Iris pigment epithelial cell (primary cell): ENCODE results near the gene DOCK10.
A peak's percentile ranks its signal among the peaks of the same experiment; 100 is the strongest.

Experiments used
- DNase-seq: peaks from one replicate; pipeline ENCODE4 v3.0.0-alpha.2; 2011; ENCODE audit warnings: low read depth

DOCK10 gene

GRCh38 chr2:224776795-224777558, 265.3 kb downstream of the DOCK10 start:
- DNase-seq: no peak

- DNase-seq: no peak
Measured at GRCh38 chr2:224775647-224776046, 266.6 kb downstream of the DOCK10 start.

DNA sequence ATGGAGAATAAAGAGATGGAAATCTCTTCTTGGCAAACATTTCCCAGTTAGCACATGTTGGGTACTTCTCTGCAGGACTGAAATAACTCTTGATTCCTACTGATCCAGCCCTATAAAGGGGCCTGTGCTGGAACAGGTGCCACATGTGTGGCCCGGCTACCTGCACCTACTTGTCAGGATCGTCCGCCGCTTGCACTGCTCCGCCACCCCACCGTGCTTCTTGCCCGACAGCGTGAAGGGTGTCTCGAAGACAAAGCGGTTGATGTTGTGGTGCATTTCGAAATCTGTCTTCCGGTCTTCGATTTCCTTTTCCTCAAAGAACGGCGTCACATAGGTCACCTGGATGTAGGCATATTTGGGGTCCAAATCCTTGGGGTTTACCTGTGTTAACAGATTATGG, 267.5 kb downstream of the DOCK10 start:
- DNase-seq: no peak

DNA sequence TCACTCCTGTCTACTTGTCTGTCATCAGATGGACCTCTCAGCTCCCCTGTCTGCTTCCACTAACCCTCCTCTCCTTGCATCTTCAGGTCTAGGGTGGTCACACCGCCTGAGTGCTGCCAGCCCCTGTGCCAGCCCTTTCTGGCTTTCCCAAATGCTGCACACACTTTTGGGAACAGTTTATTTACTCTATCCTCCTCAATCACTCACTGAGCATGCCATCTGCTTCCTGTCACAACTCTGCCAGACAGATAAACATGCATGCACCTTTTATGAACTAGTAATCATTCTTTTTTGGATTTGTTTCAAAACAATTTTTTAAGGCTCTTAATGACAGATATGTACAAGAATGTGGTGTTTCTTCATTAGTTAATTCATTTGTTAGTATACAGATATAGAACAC, 269.8 kb downstream of the DOCK10 start:
- no peak for DNase-seq

DNA sequence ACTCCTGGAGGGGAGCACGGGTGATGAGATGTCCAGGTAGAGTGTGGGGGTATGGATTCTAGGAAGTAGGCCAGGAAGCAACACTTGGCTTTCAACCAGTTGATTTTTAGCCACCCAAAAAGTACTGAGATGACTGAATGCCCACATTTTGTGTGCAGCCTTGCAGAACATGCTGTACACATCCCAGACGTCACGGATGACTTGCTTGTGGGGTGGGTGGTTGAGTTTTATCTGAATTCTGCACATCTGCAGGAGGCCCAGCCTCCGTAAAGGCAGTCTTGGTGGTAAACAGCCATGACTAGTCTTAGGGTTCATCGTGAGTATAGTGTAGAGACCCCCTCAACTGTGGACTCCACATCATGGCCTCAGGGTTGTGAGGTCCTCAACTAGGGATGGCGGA, 272.8 kb downstream of the DOCK10 start:
- no peak for DNase-seq

- no peak for DNase-seq
Measured at GRCh38 chr2:224764565-224765236, 277.6 kb downstream of the DOCK10 start.

DNA sequence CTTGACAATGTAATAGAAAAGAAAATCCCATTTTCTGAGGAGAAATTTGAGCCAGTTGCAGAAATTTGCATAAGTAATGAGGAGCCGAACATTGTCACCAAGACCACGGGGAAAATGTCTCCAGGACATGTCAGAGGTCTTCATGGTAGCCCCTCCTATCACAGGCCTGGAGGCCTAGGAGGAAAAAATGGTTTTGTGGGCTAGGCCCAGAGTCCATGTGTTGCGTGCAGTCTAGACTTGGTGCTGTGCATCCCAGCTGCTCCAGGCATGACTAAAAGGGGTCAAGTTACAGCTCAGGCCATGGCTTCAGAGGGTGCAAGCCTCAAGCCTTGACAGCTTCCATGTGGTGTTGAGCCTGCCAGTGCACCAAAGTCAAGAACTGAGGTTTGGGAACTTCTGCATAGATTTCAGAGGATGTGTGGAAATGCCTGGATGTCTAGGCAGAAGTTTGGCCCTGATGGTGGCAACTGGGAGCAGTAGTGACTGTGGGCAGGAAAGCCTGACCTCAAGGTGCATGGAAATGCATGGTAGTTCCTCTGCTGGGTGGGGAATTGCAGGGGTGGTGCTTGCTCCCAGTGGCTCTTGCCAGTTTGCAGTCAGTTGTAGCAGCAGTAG, 284.2 kb downstream of the DOCK10 start:
- no peak for DNase-seq

DNA sequence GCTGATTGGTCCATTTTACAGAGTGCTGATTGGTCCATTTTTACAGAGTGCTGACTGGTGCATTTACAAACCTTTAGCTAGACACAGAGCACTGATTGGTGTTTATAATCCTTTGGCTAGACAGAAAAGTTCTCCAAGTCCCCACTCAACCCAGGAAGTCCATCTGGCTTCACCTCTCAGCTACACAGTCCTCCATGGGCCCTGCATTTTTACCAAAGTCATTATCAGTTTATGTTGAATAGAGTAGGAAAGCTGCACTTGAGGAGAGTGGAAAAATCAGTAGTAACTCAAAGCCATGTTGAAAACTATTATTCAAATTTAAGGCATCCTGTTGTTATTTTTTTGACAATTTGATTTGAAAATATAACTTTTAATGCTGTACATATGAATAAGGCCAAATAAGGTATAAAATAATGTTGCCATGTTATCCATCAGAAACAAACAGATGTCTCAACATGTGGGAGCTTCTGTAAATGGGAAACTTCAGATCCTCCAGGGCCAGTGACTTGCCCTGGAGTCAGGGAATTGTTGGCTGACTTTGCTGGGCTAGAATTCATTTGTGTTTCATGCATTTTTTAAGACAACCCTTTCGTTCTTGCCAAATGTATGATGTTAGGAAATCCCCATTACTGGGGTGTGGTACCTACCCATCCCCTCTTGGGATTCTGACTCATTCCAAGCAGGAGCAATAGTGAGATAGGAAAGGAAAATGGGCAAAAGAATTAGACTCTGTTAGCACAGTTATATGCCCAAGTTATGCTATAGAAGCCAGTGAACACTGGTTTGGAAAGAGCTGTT, 288.3 kb downstream of the DOCK10 start:
- DNase-seq: peak; percentile 10

DNA sequence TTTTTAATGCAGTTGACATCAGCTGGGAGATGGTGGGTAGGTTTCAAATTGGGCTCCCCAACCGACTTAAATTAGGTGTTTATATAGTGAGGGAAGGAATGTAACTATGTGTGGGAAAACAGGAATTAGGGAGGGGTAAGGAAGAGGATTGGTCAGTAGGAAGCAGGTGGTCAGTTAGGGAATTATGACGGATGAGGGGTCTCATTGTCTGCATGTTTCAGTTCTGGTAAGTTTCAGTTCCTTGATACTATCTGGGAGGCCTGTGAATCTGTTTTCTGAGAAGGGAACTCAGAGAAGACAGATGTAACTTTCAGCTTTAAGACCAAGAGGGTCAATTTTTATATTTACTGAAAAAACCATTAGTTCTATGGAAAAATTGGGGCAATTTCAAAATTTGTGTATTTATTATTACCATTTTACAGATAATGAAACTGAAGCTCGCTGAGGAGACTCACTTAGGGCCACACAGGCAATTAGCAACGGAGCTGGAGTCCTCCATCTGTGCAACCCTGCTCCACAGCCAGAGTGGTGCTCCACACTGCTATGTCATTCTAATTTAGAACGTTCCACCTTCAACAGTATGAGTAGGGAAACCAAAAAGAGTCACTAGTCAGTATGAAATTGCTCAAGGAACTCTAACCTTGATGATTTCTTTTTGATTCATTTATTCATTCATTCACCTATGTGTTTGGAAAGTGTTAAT, 290.1 kb downstream of the DOCK10 start:
- no peak for DNase-seq

GRCh38 chr2:224749136-224749535, 293.1 kb downstream of the DOCK10 start:
- no peak for DNase-seq

GRCh38 chr2:224747765-224748164, 294.5 kb downstream of the DOCK10 start:
- no peak for DNase-seq

DNA sequence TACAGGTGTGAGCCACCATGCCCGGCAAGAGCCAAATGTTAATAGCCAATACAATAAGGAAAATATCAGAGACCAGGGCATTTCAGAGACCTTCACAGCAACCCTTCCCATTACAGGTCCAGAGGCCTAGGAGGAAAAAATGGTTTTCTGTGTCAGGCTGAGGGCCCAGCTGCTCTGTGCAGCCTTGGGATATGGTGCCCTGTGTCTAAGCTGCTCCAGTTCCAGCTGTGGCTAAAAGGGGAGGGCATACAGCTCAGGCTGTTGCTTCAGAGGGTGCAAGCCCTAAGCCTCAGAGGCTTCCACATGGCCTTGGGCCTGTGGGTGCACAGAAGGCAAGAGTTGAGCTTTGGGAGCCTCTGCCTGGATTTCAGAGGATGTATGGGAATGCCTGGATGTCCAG, 306.0 kb downstream of the DOCK10 start:
- no peak for DNase-seq

DNA sequence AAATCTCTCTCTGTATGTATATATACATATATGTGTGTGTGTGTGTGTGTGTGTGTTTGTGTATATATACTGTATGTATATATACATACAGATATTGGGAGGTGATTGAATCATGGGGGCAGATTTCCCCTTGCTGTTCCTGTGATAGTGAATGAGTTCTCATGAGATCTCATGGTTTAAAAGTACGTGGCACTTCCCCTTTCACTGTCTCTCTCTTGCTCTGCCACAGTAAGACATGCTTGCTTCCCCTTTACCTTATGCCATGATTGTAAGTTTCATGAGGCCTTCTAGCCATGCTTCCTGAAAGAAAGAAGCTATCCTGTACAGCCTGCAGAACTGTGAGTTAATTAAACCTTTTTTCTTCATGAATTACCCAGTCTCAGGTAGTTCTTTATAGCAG, 307.3 kb downstream of the DOCK10 start:
- DNase-seq: no peak

DNA sequence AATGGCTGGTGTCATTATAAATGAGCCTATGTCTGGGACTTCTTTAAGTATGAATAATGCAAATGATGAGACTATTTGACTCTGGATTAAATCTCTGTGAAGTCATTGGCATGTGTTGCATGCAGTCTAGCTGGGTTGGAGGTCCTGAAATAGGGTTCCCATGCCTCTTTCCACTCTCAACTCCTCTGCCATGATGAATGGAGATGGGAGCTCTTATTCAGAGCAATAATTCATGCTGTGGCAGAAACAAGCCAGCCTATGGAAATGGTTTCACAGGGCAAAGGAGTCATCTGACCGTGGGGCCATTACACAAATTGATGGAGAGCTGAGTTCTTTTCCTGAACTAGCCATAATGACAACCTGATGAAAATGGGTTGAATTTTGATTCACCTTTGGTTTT, 310.6 kb downstream of the DOCK10 start:
- no peak for DNase-seq

DNA sequence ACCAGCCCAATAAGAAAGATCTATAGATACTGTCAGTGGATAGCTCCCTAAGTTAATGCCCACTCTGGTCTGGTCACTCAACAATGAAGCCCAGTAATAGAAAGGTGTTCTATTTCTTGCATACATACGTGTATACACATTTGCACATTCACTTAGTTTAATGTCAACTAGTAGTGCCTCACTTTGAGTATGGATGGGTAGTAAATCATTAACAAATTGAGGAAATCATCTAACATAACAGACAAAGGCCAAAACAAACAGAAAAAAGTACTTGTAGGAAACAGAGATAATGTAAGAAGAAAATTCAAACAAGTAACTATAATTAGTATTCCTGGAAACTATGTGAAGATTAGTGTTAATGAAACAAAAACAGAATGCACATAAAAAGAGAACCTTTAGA, 312.8 kb downstream of the DOCK10 start:
- no peak for DNase-seq

DNA sequence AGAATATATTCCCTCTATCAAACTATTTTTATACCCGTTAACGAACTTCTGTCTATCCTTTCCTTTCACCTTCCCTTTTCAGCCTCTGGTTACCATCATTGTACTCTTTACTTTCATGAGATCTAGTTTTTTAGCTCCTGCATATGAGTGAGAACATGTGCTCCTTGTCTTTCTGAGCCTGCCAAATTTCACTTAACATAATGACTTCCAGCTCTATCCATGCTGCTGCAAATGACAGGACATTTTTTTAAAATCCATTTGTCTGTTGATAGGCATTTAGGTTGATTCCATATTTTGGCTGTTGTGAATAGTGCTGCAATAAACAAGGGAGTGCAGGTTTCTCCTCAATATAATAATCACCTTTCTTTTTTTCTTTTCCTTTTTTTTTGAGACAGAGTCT, 317.9 kb downstream of the DOCK10 start:
- no peak for DNase-seq

GRCh38 chr2:224723586-224724217, 318.6 kb downstream of the DOCK10 start:
- DNase-seq: peak; percentile 51

- peak; percentile 3 for DNase-seq
Measured at GRCh38 chr2:224722770-224723169, 319.5 kb downstream of the DOCK10 start.

DNA sequence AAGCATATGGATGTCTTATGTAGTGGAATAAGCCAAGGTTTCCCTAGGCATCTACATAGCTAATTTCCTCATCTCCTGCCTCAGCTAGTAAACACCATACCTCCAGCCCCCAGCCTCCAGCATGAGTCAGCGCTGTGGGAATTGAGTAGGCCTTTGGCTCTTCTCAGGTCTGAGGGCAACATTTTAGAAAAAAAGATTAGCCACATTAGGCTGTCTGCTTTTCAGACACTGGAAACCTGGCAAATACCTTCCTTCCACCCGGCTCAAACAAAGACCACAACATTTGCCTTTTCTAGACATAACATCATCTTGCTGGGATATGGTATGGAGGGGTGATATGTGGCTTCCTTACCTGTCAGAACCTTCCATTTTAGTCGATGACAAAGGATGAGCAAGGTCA, 320.0 kb downstream of the DOCK10 start:
- peak; percentile 68 for DNase-seq

GRCh38 chr2:224716921-224717320, 325.3 kb downstream of the DOCK10 start:
- DNase-seq: no peak

- no peak for DNase-seq
Measured at GRCh38 chr2:224716201-224716600, 326.1 kb downstream of the DOCK10 start, which contains the start of gene CCDC195. Gene CCDC195 (minus strand): TSS chr2:224716365. CDS start chr2:224716365, 0 bp downstream.
